ENCODE measurements around the gene ANKRD22.

DNA sequence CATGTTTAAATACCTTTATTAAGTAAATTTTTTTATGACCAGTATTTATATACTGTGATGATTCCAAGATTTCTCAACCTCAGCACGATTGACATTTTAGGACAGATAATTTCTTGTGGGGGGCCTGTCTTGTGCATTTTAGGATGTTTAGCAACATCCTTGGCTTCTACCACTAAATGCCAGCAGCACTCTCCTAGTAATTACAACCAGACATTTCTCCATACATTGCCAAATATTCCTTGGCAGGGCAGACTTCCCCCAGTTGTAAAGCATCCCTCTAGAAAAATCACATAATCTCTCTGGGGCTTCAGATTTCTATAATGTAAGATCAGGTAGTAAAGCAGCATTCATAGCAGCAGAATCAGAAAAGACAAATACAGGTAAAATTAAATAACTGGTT lies 56.9 kb downstream of the ANKRD22 start:
- no peak for TF ChIP-seq SIN3A (IDR thresholded peaks at IDR 0.05; ENCODE audit: borderline replicate concordance, insufficient read depth, low read length)
- no peak for TF ChIP-seq REST (IDR thresholded peaks at IDR 0.05; ENCODE audit: insufficient read depth in 1 of 2, low read depth in 2 of 2, low read length in 2 of 2)
- TF ChIP-seq POLR2AphosphoS5 (IDR thresholded peaks at IDR 0.05; ENCODE audit: low read depth, low read length): no peak
- TF ChIP-seq TAF1 (IDR thresholded peaks at IDR 0.05; ENCODE audit: borderline replicate concordance, insufficient read depth, low read length): no peak
- no peak for TF ChIP-seq FOXP2 (optimal IDR thresholded peaks at IDR 0.05; ENCODE audit: borderline replicate concordance, extremely low read depth, extremely low read length, insufficient read depth)

Data from PFSK-1 (cell line).